ENCODE results near the gene LRRC66. TPM values are rescaled to one million over a fixed set of nuclear protein-coding genes. Genes with fewer than 3 reads are reported as not detected.
A peak's percentile ranks its signal among the peaks of the same experiment; 100 is the strongest.

Gene LRRC66
- total RNA-seq, 4 donors from 2014 or later: 0.90 to 1.5 TPM; not detected in 2

- intact Hi-C loops (cut with DNase I; ENCODE audit: low total_unique reads): no loop called here
- TF ChIP-seq POLR2A (IDR thresholded peaks at IDR 0.05) (no peak), CTCF (IDR thresholded peaks at IDR 0.05) (no peak)
These were observed 24.9 kb upstream of the LRRC66 start for GRCh38 chr4:52045028-52045427.

GRCh38 chr4:52038103-52038912 lies 18.1 kb upstream of the LRRC66 start, which contains the start of gene SGCB:
Gene SGCB, minus strand, starts transcription at chr4:52038299. Its CDS starts 40 bp downstream, at chr4:52038259.
- Histone ChIP-seq H3K4me1 (peaks cover 0 to 7% of the 10 kb centered on the region in 2 donors), H3K27me3 (no peaks in the 10 kb centered on the region), H3K9me3 (no peaks in the 10 kb centered on the region), H3K4me3 (peak within 1 kb of the TSS; percentile 67 to 73), H3K36me3 (no peaks in the 10 kb centered on the region), H3K27ac (peak within 1 kb of the TSS; percentile 85 to 87)
- TF ChIP-seq CTCF (IDR thresholded peaks at IDR 0.05) (peak in 1 of 4 experiments; percentile 6), POLR2A (IDR thresholded peaks at IDR 0.05) (peak; percentile 12 to 66)
- intact Hi-C loops (cut with DNase I; ENCODE audit: low total_unique reads): no loop called here
- peak; percentile 45 to 67 for DNase-seq

More at GRCh38 chr4:52045028-52045427, 24.9 kb upstream of the LRRC66 start:
- DNase-seq: no peak
- no peak overlapping the region for H3K4me3 ChIP-seq
- no peak overlapping the region for H3K27ac ChIP-seq
- no peaks in the 10 kb centered on the region for H3K27me3 ChIP-seq
- no peaks in the 10 kb centered on the region for H3K4me1 ChIP-seq
- H3K36me3 ChIP-seq: no peaks in the 10 kb centered on the region
- no peaks in the 10 kb centered on the region for H3K9me3 ChIP-seq

- Histone ChIP-seq H3K36me3 (no peaks in the 10 kb centered on the region), H3K9me3 (no peaks in the 10 kb centered on the region), H3K4me3 (peak overlapping the region; percentile 67 to 73), H3K27me3 (no peaks in the 10 kb centered on the region), H3K27ac (peak overlapping the region; percentile 85 to 87), H3K4me1 (peaks cover 0 to 7% of the 10 kb centered on the region in 2 donors)
- DNase-seq: peak; percentile 33 to 37
- intact Hi-C loops (cut with DNase I; ENCODE audit: low total_unique reads): no loop called here
- TF ChIP-seq CTCF (IDR thresholded peaks at IDR 0.05): no peak
- TF ChIP-seq POLR2A (IDR thresholded peaks at IDR 0.05): no peak
These were observed 17.5 kb upstream of the LRRC66 start for GRCh38 chr4:52037689-52038102.

GRCh38 chr4:52036886-52037530 lies 16.8 kb upstream of the LRRC66 start:
- peaks cover 0 to 7% of the 10 kb centered on the region in 2 donors for H3K4me1 ChIP-seq
- no peaks in the 10 kb centered on the region for H3K9me3 ChIP-seq
- H3K27me3 ChIP-seq: no peaks in the 10 kb centered on the region
- peak overlapping the region; percentile 85 to 87 for H3K27ac ChIP-seq
- H3K36me3 ChIP-seq: no peaks in the 10 kb centered on the region
- peak overlapping the region; percentile 67 to 73 for H3K4me3 ChIP-seq
- intact Hi-C loops (cut with DNase I; ENCODE audit: low total_unique reads): no loop called here
- DNase-seq: no peak
- TF ChIP-seq CTCF (IDR thresholded peaks at IDR 0.05): no peak
- TF ChIP-seq POLR2A (IDR thresholded peaks at IDR 0.05): no peak

- H3K9me3 ChIP-seq: no peaks in the 10 kb centered on the region
- no peak overlapping the region for H3K4me3 ChIP-seq
- H3K36me3 ChIP-seq: no peaks in the 10 kb centered on the region
- H3K27me3 ChIP-seq: no peaks in the 10 kb centered on the region
- DNase-seq: no peak
- peaks cover 0 to 7% of the 10 kb centered on the region in 2 donors for H3K4me1 ChIP-seq
- H3K27ac ChIP-seq: no peak overlapping the region
- no peak for TF ChIP-seq CTCF (IDR thresholded peaks at IDR 0.05)
- TF ChIP-seq POLR2A (IDR thresholded peaks at IDR 0.05): no peak
- intact Hi-C loops (cut with DNase I; ENCODE audit: low total_unique reads): no loop called here
These were observed 15.0 kb upstream of the LRRC66 start for GRCh38 chr4:52035190-52035589.

Measured in uterus (tissue), 4 donors.